ENCODE results near the gene CDIP1. TPM values are rescaled to one million over a fixed set of nuclear protein-coding genes. Genes with fewer than 3 reads are reported as not detected.

The CDIP1 gene
- total and polyA plus RNA-seq, 2 of the 8 experiments (the other 6 are each of a cell fraction or from before 2014, with no cell fraction given): 56.6 to 76.3 TPM

DNA sequence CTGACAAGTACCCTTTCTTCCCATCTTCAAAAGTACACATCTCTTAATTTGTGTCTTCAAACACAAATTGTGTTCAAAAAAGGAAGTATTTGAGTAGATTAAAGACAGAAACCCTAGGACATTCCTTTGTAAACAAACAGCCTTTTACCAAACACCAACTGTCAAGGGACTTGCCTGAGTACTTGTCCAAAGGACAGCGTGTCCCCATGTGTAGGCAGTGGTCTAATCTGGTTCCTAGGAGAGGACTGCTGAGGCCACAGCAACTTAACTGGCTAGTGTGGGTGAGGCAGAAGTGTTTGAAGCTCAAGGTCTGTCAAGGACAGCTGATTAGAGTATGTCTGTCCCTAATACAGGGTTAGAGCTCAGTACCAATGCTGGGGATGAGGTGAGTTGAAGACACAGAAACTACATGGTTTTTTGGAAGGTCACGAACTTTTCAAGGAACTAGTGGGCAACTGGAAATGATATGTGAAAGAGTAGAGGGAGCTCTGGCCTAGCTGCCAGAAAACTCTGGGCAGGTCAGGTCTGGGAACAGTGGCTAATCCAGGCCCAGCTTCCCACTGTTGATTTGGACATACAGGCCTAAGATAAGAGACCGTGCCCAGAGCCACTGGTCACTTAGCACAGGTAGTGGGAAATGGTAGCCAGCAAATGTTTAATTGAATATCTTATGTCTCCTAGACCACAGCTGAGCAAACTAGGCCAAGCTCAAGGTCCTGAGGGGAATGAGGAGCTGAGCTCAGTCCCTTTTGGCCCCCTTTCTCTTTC lies 52.3 kb downstream of the CDIP1 start:
- no peak overlapping the region for H2AFZ ChIP-seq (ENCODE audit: low read length)
- H3K23me2 ChIP-seq (ENCODE audit: low read depth, low read length): peaks cover 2% of the 10 kb centered on the region; the same call in 1 of the 2 replicates
- peaks cover 0 to 3% (median 0%) of the 10 kb centered on the region in 4 experiments; a peak in 1 of 8 replicates for H3K36me3 ChIP-seq (ENCODE audit: control insufficient read depth in 2 of 4, insufficient read depth in 4 of 4, low read length in 3 of 4)
- H4K5ac ChIP-seq (ENCODE audit: insufficient read length, low read depth, low read length): no peak overlapping the region
- no peak overlapping the region for H3K56ac ChIP-seq (replicated peaks; ENCODE audit: insufficient read length, low read depth, low read length)
- POLR2A ChIA-PET (ENCODE audit: partially characterized antibody): interaction anchor here (0.9 to 2.4 kb wide), 4 partner anchors 8 to 17 kb away, joined by 3 to 6 read pairs (median 4); no protein-coding TSS in a partner anchor
- no peak overlapping the region for H2AK5ac ChIP-seq (ENCODE audit: low read depth, low read length)
- H4K8ac ChIP-seq (ENCODE audit: extremely low read depth, insufficient read depth, low read length): no peak overlapping the region
- H2BK12ac ChIP-seq (ENCODE audit: low read depth, low read length): no peak overlapping the region
- H3K4ac ChIP-seq (replicated peaks; ENCODE audit: insufficient read length, low read depth, low read length): no peak overlapping the region
- no peaks in the 10 kb centered on the region for H3K4me1 ChIP-seq (replicated peaks in 1 of 4; ENCODE audit: control insufficient read depth in 3 of 4, insufficient read depth in 4 of 4, low read length in 3 of 4)
- H3K4me3 ChIP-seq (ENCODE audit: extremely low read depth in 1 of 4, insufficient read depth in 2 of 4, low read depth in 3 of 4, low read length in 4 of 4): no peak overlapping the region
- 91% methylated on average over 3 of the region's 3 CpGs; no CpG with 5 or more reads in 1 of the 2 experiments for WGBS, 2 experiments (ENCODE audit: extremely low coverage in 1 of 2, insufficient coverage in 1 of 2, insufficient read length in 1 of 2, insufficient replicate concordance in 2 of 2, low coverage in 1 of 2, low lambda C conversion rate in 2 of 2, missing lambda C conversion rate in 1 of 2)
- H3K79me1 ChIP-seq (ENCODE audit: low read depth, low read length): peaks cover 7% of the 10 kb centered on the region
- DNase-seq (ENCODE audit: low read depth in 1 of 2, low spot score in 2 of 2) (no peak), FAIRE-seq (no peak)
- no peak overlapping the region for H2BK120ac ChIP-seq (replicated peaks; ENCODE audit: low read depth, low read length)
- no peak overlapping the region; the same call in 1 of the 2 replicates for H2BK5ac ChIP-seq (ENCODE audit: low read depth, low read length)
- no peaks in the 10 kb centered on the region; a peak in 1 of 4 replicates for H3K79me2 ChIP-seq (ENCODE audit: control insufficient read depth in 1 of 2, insufficient read depth in 2 of 2, low read length in 2 of 2)
- CTCF ChIA-PET (ENCODE audit: partially characterized antibody): interaction anchor here (0.9 to 2.2 kb wide), 4 partner anchors 9 to 32 kb away, joined by 3 to 8 read pairs (median 6); partner anchors contain the start of gene NMRAL1
- no peak overlapping the region for H3K9ac ChIP-seq (replicated peaks in 1 of 4; ENCODE audit: extremely low read depth in 1 of 4, low read depth in 3 of 4, low read length in 3 of 4)
- H3K27ac ChIP-seq (ENCODE audit: low read depth, low read length): peak overlapping the region; percentile 39; the same call in 1 of the 2 replicates
- H2BK20ac ChIP-seq (ENCODE audit: low read length): no peak overlapping the region
- H3K4me2 ChIP-seq (ENCODE audit: insufficient read depth in 1 of 2, low read depth in 2 of 2, low read length in 2 of 2): no peak overlapping the region
- H3K23ac ChIP-seq (ENCODE audit: insufficient read length): no peak overlapping the region
- H3K27me3 ChIP-seq (replicated peaks in 1 of 4; ENCODE audit: control insufficient read depth in 3 of 4, extremely low read depth in 1 of 4, insufficient read depth in 3 of 4, low read length in 3 of 4): no peaks in the 10 kb centered on the region
- no peak overlapping the region for H2BK15ac ChIP-seq (ENCODE audit: low read length)
- H3K18ac ChIP-seq (ENCODE audit: extremely low read depth, low read length): no peak overlapping the region
- H4K91ac ChIP-seq (replicated peaks; ENCODE audit: insufficient read length, low read length): no peak overlapping the region
- H4K20me1 ChIP-seq (replicated peaks in 1 of 2; ENCODE audit: control insufficient read depth in 1 of 2, insufficient read depth in 2 of 2, low read length in 2 of 2): peaks cover 0 to 4% of the 10 kb centered on the region in 2 experiments
- H3K9me3 ChIP-seq (ENCODE audit: insufficient read depth in 2 of 2, low read depth in 1 of 2, low read length in 1 of 2): no peaks in the 10 kb centered on the region
- no peak overlapping the region for H3K14ac ChIP-seq (ENCODE audit: insufficient read length)
- TF ChIP-seq, protein P1, sequence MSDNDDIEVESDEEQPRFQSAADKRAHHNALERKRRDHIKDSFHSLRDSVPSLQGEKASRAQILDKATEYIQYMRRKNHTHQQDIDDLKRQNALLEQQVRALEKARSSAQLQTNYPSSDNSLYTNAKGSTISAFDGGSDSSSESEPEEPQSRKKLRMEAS (IDR thresholded peaks at IDR 0.05): no peak
- TF ChIP-seq GABPA (IDR thresholded peaks at IDR 0.05; ENCODE audit: borderline replicate concordance, insufficient read depth, low read length) (no peak), CEBPB (IDR thresholded peaks at IDR 0.05; ENCODE audit: low read depth, low read length) (no peak), NRF1 (IDR thresholded peaks at IDR 0.05; ENCODE audit: low read depth, low read length) (no peak), HDAC6 (IDR thresholded peaks at IDR 0.05; ENCODE audit: low read depth, low read length) (no peak), SIX5 (IDR thresholded peaks at IDR 0.05; ENCODE audit: low read depth, low read length) (no peak), TBP (IDR thresholded peaks at IDR 0.05; ENCODE audit: low read depth, low read length) (no peak), CBX8 (IDR thresholded peaks at IDR 0.05; ENCODE audit: borderline replicate concordance, low read depth, low read length) (no peak), CTBP2 (IDR thresholded peaks at IDR 0.05; ENCODE audit: borderline replicate concordance, insufficient read depth, insufficient read length, low read length) (no peak)
- TF ChIP-seq, protein P2, sequence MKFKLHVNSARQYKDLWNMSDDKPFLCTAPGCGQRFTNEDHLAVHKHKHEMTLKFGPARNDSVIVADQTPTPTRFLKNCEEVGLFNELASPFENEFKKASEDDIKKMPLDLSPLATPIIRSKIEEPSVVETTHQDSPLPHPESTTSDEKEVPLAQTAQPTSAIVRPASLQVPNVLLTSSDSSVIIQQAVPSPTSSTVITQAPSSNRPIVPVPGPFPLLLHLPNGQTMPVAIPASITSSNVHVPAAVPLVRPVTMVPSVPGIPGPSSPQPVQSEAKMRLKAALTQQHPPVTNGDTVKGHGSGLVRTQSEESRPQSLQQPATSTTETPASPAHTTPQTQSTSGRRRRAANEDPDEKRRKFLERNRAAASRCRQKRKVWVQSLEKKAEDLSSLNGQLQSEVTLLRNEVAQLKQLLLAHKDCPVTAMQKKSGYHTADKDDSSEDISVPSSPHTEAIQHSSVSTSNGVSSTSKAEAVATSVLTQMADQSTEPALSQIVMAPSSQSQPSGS (IDR thresholded peaks at IDR 0.05; ENCODE audit: low read length): no peak

Measured in H1 (cell line).